Activated T-helper 2 cell treated with anti-CD3 and anti-CD28 coated beads, Interferon-gamma antibody, Interleukin-2, Interleukin-4, amounts not matched to agents 10 μg/mL and 5 μg/mL and 100 μg/mL, durations not matched to agents 14 hours and 24 hours and 36 hours (primary cell): Measurements from ENCODE around the gene CD101. TPM values are rescaled to one million over a fixed set of nuclear protein-coding genes. Genes with fewer than 3 reads are reported as not detected.

Experiments
- DNase-seq: peaks from one replicate; pipeline ENCODE4 v3.0.0; 2021; ENCODE audit warnings: low spot score
- H3K27ac Mint-ChIP-seq: one replicate; pipeline ENCODE4 v1.8.0; 2021; ENCODE audit warnings: mixed read lengths
- H3K27me3 Mint-ChIP-seq: one replicate; pipeline ENCODE4 v1.8.0; 2021; ENCODE audit warnings: low read depth, mixed read lengths
- H3K36me3 Mint-ChIP-seq: one replicate; pipeline ENCODE4 v1.8.0; 2021; ENCODE audit warnings: low read depth, mixed read lengths
- H3K4me1 Mint-ChIP-seq: one replicate; pipeline ENCODE4 v1.8.0; 2021; ENCODE audit warnings: low read depth, mixed read lengths
- H3K4me3 Mint-ChIP-seq: one replicate; pipeline ENCODE4 v1.8.0; 2021; ENCODE audit warnings: low read depth, mild to moderate bottlenecking, moderate library complexity, mixed read lengths
- H3K9me3 Mint-ChIP-seq: one replicate; pipeline ENCODE4 v1.8.0; 2021; ENCODE audit warnings: mixed read lengths
- intact Hi-C: fragments of 100-400 bp; cut with micrococcal nuclease; formaldehyde crosslinking; loops from one replicate; pipeline ENCODE4 v1.15.1; 2023
- total RNA-seq: library from RNA; stranded (reverse); gene quantifications from 2 replicates; pipeline ENCODE4 v1.2.3, GENCODE V29; 2022

CD101 gene
- total RNA-seq, 1 donor from 2014 or later: 0.18 TPM

GRCh38 chr1:117049857-117050256 is 48.3 kb downstream of the CD101 start:
- H3K36me3 Mint-ChIP-seq: peaks cover 20% of the 10 kb centered on the region
- intact Hi-C loops: no loop called here
- H3K4me3 Mint-ChIP-seq: no peak overlapping the region
- H3K27ac Mint-ChIP-seq: no peak overlapping the region
- no peaks in the 10 kb centered on the region for H3K9me3 Mint-ChIP-seq
- no peak for DNase-seq
- H3K4me1 Mint-ChIP-seq: peaks cover 36% of the 10 kb centered on the region
- H3K27me3 Mint-ChIP-seq: no peaks in the 10 kb centered on the region

DNA sequence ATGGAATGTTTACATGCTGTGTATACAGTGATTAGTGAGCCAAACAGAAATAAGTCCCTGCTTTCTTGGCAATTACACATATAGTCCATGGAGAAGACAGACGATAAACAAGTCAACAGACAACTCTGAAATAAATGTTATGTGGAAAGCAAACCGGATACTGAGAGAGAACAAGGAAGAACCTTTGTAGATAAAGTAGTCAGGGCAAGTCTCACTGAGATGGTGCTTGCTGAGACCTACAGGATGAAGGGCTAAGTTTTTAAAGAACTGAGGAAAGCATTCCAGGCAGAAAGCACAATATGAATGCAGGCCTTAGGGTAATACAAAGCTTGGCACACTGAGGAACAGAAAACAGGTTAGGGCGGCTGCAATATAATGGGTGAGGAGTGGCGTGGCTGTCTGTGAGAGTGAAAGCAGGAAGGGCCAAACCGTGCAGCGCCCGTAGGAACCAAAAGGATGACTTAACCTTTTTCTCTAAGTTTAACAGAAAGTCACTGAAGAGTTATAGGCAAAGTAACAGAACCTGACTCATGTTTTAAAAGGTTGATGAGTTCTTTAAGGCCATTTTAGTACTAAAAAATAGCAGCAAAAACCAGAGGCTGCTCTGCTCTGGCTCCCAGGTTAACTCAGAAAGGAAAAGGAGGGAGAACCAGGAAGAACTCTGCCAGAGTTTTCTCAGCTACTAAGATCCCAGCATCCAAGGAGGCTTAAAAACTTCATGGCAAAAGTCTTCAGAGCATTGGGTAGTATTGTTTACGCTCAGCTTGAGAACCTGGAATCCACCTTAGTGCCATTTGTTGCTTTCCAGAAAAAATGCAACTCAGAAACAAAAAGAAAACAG is 49.9 kb downstream of the CD101 start:
- intact Hi-C loops: loop anchor here (1.0 kb wide), 1 partner anchor 8 kb away; no protein-coding TSS in a partner anchor
- H3K27ac Mint-ChIP-seq: peak overlapping the region; percentile 88
- H3K4me1 Mint-ChIP-seq: peaks cover 43% of the 10 kb centered on the region
- peak overlapping the region; percentile 63 for H3K4me3 Mint-ChIP-seq
- H3K27me3 Mint-ChIP-seq: no peaks in the 10 kb centered on the region
- H3K9me3 Mint-ChIP-seq: no peaks in the 10 kb centered on the region
- peaks cover 24% of the 10 kb centered on the region for H3K36me3 Mint-ChIP-seq
- DNase-seq: peak; percentile 33

- H3K27ac Mint-ChIP-seq: no peak overlapping the region
- peaks cover 17% of the 10 kb centered on the region for H3K36me3 Mint-ChIP-seq
- H3K9me3 Mint-ChIP-seq: no peaks in the 10 kb centered on the region
- no peak overlapping the region for H3K4me3 Mint-ChIP-seq
- H3K4me1 Mint-ChIP-seq: peaks cover 42% of the 10 kb centered on the region
- intact Hi-C loops: loop anchor here (2.0 kb wide), 2 partner anchors 119 to 235 kb away; no protein-coding TSS in a partner anchor
- H3K27me3 Mint-ChIP-seq: no peaks in the 10 kb centered on the region
- no peak for DNase-seq
Observed at GRCh38 chr1:117054068-117054467, 52.5 kb downstream of the CD101 start.

- Mint-ChIP-seq H3K27ac (no peak overlapping the region), H3K4me1 (peaks cover 49% of the 10 kb centered on the region), H3K27me3 (no peaks in the 10 kb centered on the region), H3K36me3 (peaks cover 37% of the 10 kb centered on the region), H3K4me3 (no peak overlapping the region), H3K9me3 (no peaks in the 10 kb centered on the region)
- intact Hi-C loops: loop anchor here (1.0 kb wide), 1 partner anchor 8 kb away; no protein-coding TSS in a partner anchor
- DNase-seq: no peak
Observed at GRCh38 chr1:117058810-117059209, 57.2 kb downstream of the CD101 start.

- Mint-ChIP-seq H3K4me1 (peaks cover 54% of the 10 kb centered on the region), H3K4me3 (no peak overlapping the region), H3K27me3 (no peaks in the 10 kb centered on the region), H3K27ac (no peak overlapping the region), H3K36me3 (peaks cover 38% of the 10 kb centered on the region), H3K9me3 (no peaks in the 10 kb centered on the region)
- intact Hi-C loops: loop anchor here (1.0 kb wide), 1 partner anchor 8 kb away; no protein-coding TSS in a partner anchor
- peak; percentile 71 for DNase-seq
Observed at GRCh38 chr1:117059334-117059677, 57.7 kb downstream of the CD101 start.

DNA sequence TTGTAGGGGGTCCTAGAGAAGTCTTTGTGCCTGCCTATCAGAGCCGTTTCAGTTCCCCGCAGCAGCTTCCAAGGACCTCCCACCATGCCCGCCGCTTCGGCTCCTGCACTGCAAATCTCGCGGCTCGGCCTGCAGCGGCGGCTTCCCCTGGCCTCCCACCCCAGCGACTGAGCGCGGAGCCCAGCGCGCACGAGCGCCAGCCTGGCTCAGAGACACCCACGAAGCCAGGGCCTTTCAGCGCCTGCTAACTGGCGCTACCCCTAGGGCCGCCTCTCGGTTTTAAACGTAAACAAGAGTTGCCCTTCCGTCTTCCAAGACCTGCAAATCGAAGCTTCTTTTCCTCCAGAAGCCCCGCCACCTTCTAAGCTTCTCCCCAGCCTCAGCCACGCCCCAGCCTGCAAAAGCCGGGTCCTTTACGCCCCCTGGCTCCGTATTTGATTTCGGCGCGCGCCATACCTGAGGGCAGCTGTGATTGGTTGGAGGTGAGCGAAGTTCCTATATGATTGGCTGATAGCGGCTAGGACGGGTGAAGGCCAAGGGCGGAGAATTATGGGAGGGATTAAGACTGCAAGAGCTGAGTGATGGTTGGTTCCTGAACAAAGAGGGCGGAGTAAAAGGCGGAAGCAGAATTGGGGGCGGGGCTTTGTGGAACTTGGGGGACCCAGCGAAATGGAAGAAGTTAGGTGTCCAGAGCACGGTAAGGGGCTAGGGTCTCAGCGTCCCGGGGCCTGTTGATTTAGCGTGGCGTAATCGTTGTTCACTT is 58.3 kb downstream of the CD101 start, which contains the start of gene TTF2:
TSS of gene TTF2 (plus strand) at position 649 of the 763 bp plus-strand sequence. CDS start at position 670, 21 bp downstream.
- H3K27ac Mint-ChIP-seq: no peak within 1 kb of the TSS
- H3K9me3 Mint-ChIP-seq: no peaks in the 10 kb centered on the region
- DNase-seq: peak; percentile 98
- no peak within 1 kb of the TSS for H3K4me3 Mint-ChIP-seq
- intact Hi-C loops: loop anchor here (1.0 to 10.0 kb wide), 13 partner anchors 9 to 923 kb away; partner anchors contain the start of genes ATP1A1, CD101, IGSF3 and MAN1A2
- H3K4me1 Mint-ChIP-seq: peaks cover 54% of the 10 kb centered on the region
- H3K27me3 Mint-ChIP-seq: no peaks in the 10 kb centered on the region
- peaks cover 42% of the 10 kb centered on the region for H3K36me3 Mint-ChIP-seq

GRCh38 chr1:117060441-117061317 is 59.1 kb downstream of the CD101 start:
- no peaks in the 10 kb centered on the region for H3K27me3 Mint-ChIP-seq
- no peak overlapping the region for H3K4me3 Mint-ChIP-seq
- H3K27ac Mint-ChIP-seq: no peak overlapping the region
- H3K4me1 Mint-ChIP-seq: peaks cover 55% of the 10 kb centered on the region
- no peaks in the 10 kb centered on the region for H3K9me3 Mint-ChIP-seq
- intact Hi-C loops: loop anchor here (1.0 to 10.0 kb wide), 12 partner anchors 58 to 923 kb away; partner anchors contain the start of genes ATP1A1, CD101, IGSF3 and MAN1A2
- no peak for DNase-seq
- peaks cover 50% of the 10 kb centered on the region for H3K36me3 Mint-ChIP-seq

- no peak for DNase-seq
- peak overlapping the region; percentile 39 for H3K4me3 Mint-ChIP-seq
- no peaks in the 10 kb centered on the region for H3K9me3 Mint-ChIP-seq
- intact Hi-C loops: loop anchor here (1.0 to 10.0 kb wide), 13 partner anchors 15 to 925 kb away; partner anchors contain the start of genes CD101, IGSF3 and MAN1A2
- peaks cover 53% of the 10 kb centered on the region for H3K4me1 Mint-ChIP-seq
- no peaks in the 10 kb centered on the region for H3K27me3 Mint-ChIP-seq
- H3K27ac Mint-ChIP-seq: peak overlapping the region; percentile 51
- H3K36me3 Mint-ChIP-seq: peaks cover 57% of the 10 kb centered on the region
Observed at GRCh38 chr1:117061986-117062415, 60.4 kb downstream of the CD101 start.

DNA sequence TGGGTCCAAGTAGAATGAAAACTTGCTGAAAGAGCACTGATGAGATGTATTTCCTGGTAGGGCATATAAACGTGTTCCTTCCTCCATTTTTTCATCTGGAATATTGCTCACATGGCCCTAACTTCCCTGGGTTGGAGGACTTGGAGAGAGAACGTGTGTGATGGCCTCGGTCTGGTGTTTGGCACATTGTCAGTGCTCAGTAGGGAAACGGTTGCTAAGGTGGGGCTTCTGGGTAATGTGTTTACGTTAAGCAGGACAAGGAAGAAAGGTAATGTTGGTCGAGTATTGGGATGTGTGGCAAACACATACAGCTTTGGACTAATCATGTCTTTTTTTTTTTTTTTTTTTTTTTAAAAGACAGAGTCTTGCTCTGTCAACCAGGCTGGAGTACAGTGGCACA is 64.8 kb downstream of the CD101 start:
- peaks cover 74% of the 10 kb centered on the region for H3K36me3 Mint-ChIP-seq
- H3K4me3 Mint-ChIP-seq: no peak overlapping the region
- H3K9me3 Mint-ChIP-seq: no peaks in the 10 kb centered on the region
- peaks cover 58% of the 10 kb centered on the region for H3K4me1 Mint-ChIP-seq
- no peaks in the 10 kb centered on the region for H3K27me3 Mint-ChIP-seq
- H3K27ac Mint-ChIP-seq: no peak overlapping the region
- no peak for DNase-seq
- intact Hi-C loops: loop anchor here (10.0 kb wide), 1 partner anchor 828 kb away; no protein-coding TSS in a partner anchor

- Mint-ChIP-seq H3K9me3 (no peaks in the 10 kb centered on the region), H3K27me3 (no peaks in the 10 kb centered on the region), H3K4me3 (no peak overlapping the region), H3K27ac (no peak overlapping the region), H3K36me3 (peaks cover 67% of the 10 kb centered on the region), H3K4me1 (peaks cover 48% of the 10 kb centered on the region)
- DNase-seq: no peak
- intact Hi-C loops: loop anchor here (1.0 to 10.0 kb wide), 3 partner anchors 27 to 827 kb away; no protein-coding TSS in a partner anchor
Observed at GRCh38 chr1:117067533-117068370, 66.2 kb downstream of the CD101 start.

DNA sequence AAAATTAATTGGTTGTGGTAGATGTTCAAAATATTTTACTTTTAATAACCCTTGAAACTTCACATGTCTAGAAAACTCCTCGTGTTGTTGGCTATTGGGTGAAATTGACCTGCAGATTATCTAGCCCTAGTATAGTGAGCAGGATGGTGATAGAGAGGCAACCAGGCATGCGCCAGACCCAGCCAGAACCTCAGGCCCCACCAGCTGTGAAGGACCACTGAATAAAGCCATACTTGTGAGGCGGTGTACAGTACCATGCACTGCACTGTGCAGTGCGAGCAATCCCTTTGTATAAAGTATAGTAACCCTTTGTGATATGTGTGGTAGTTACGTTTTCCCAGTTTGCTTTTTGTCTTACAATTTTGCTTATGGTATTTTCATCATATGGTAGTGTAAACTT is 67.0 kb downstream of the CD101 start:
- Mint-ChIP-seq H3K9me3 (no peaks in the 10 kb centered on the region), H3K36me3 (peaks cover 68% of the 10 kb centered on the region), H3K4me1 (peaks cover 43% of the 10 kb centered on the region), H3K4me3 (no peak overlapping the region), H3K27ac (no peak overlapping the region), H3K27me3 (no peaks in the 10 kb centered on the region)
- intact Hi-C loops: loop anchor here (1.0 to 10.0 kb wide), 2 partner anchors 60 to 826 kb away; no protein-coding TSS in a partner anchor
- DNase-seq: no peak
